ENCODE measurements around the gene PHF11.

PHF11 gene

GRCh38 chr13:49549289-49549688 lies 53.5 kb downstream of the PHF11 start:
- no peak overlapping the region for H3K14ac ChIP-seq (ENCODE audit: low read length)
- peak overlapping the region; percentile 44 for H3K9ac ChIP-seq (ENCODE audit: low read depth, low read length, poor library complexity)
- no peak overlapping the region for H3K23ac ChIP-seq (ENCODE audit: low read depth, low read length, poor library complexity)
- WGBS, 2 donors (ENCODE audit: extremely low coverage in 2 of 2, insufficient read length in 2 of 2, insufficient replicate concordance in 1 of 2), result no CpG with 5 or more reads among the region's 15 CpGs
- H3K27ac ChIP-seq (replicated peaks; ENCODE audit: low read length), result no peak overlapping the region
- peaks cover 1% of the 10 kb centered on the region for H3K79me1 ChIP-seq (ENCODE audit: low read depth, low read length)
- no peak overlapping the region for H2BK12ac ChIP-seq (ENCODE audit: low read length)
- H2BK120ac ChIP-seq (ENCODE audit: low read depth, low read length), result no peak overlapping the region
- no peak overlapping the region for H4K8ac ChIP-seq (ENCODE audit: low read depth, low read length)
- H3K9me3 ChIP-seq (replicated peaks in 1 of 2; ENCODE audit: control insufficient read depth in 2 of 2, insufficient read depth in 1 of 2, low read depth in 1 of 2, low read length in 2 of 2), result no peaks in the 10 kb centered on the region
- H3K4ac ChIP-seq (ENCODE audit: low read length), result no peak overlapping the region
- H3K18ac ChIP-seq (ENCODE audit: low read length), result no peak overlapping the region
- H3K4me1 ChIP-seq (ENCODE audit: control insufficient read depth in 2 of 2, insufficient read depth in 1 of 2, low read depth in 1 of 2, low read length in 2 of 2), result no peaks in the 10 kb centered on the region
- no peak overlapping the region for H3K4me2 ChIP-seq (ENCODE audit: insufficient read depth, low read length, poor library complexity, severe bottlenecking)
- no peak overlapping the region for H2BK5ac ChIP-seq (ENCODE audit: low read length)
- no peak overlapping the region for H3K4me3 ChIP-seq (ENCODE audit: low read length in 2 of 2)
- H3K27me3 ChIP-seq (ENCODE audit: control insufficient read depth in 3 of 3, insufficient read depth in 3 of 3, low read depth in 1 of 3, low read length in 3 of 3), result no peaks in the 10 kb centered on the region
- no peak overlapping the region for H2AK5ac ChIP-seq (ENCODE audit: low read depth, low read length)
- no peak overlapping the region for H4K91ac ChIP-seq (ENCODE audit: low read depth, low read length, poor library complexity)
- no peak overlapping the region for H2BK15ac ChIP-seq (ENCODE audit: low read length)
- no peak for DNase-seq (ENCODE audit: low spot score)
- peaks cover 5 to 85% of the 10 kb centered on the region in 2 donors for H3K36me3 ChIP-seq (replicated peaks in 1 of 2; ENCODE audit: control insufficient read depth in 2 of 2, insufficient read depth in 2 of 2, low read length in 2 of 2)
- no peak overlapping the region for H2AFZ ChIP-seq (ENCODE audit: low read length)

GRCh38 chr13:49550942-49551644 lies 55.3 kb downstream of the PHF11 start:
- Histone ChIP-seq H3K79me1 (ENCODE audit: low read depth, low read length) (peaks cover 1% of the 10 kb centered on the region), H3K4me1 (ENCODE audit: control insufficient read depth in 2 of 2, insufficient read depth in 1 of 2, low read depth in 1 of 2, low read length in 2 of 2) (no peaks in the 10 kb centered on the region), H4K91ac (ENCODE audit: low read depth, low read length, poor library complexity) (no peak overlapping the region), H3K23ac (ENCODE audit: low read depth, low read length, poor library complexity) (no peak overlapping the region), H2BK15ac (ENCODE audit: low read length) (no peak overlapping the region), H3K36me3 (replicated peaks in 1 of 2; ENCODE audit: control insufficient read depth in 2 of 2, insufficient read depth in 2 of 2, low read length in 2 of 2) (peaks cover 8 to 84% of the 10 kb centered on the region in 2 donors), H3K14ac (ENCODE audit: low read length) (no peak overlapping the region), H2BK12ac (ENCODE audit: low read length) (no peak overlapping the region), H2AK5ac (ENCODE audit: low read depth, low read length) (no peak overlapping the region), H2BK5ac (ENCODE audit: low read length) (no peak overlapping the region), H2BK120ac (ENCODE audit: low read depth, low read length) (no peak overlapping the region), H3K4ac (ENCODE audit: low read length) (no peak overlapping the region), H3K9ac (ENCODE audit: low read depth, low read length, poor library complexity) (no peak overlapping the region), H3K27ac (replicated peaks; ENCODE audit: low read length) (no peak overlapping the region), H4K8ac (ENCODE audit: low read depth, low read length) (no peak overlapping the region), H3K4me3 (ENCODE audit: low read length in 2 of 2) (peak overlapping the region in 1 of 2 donors; percentile 54), H3K4me2 (ENCODE audit: insufficient read depth, low read length, poor library complexity, severe bottlenecking) (no peak overlapping the region), H3K18ac (ENCODE audit: low read length) (no peak overlapping the region), H3K27me3 (ENCODE audit: control insufficient read depth in 3 of 3, insufficient read depth in 3 of 3, low read depth in 1 of 3, low read length in 3 of 3) (no peaks in the 10 kb centered on the region), H3K9me3 (replicated peaks in 1 of 2; ENCODE audit: control insufficient read depth in 2 of 2, insufficient read depth in 1 of 2, low read depth in 1 of 2, low read length in 2 of 2) (no peaks in the 10 kb centered on the region), H2AFZ (ENCODE audit: low read length) (no peak overlapping the region)
- DNase-seq (ENCODE audit: low spot score), result no peak
- WGBS, 2 donors (ENCODE audit: extremely low coverage in 2 of 2, insufficient read length in 2 of 2, insufficient replicate concordance in 1 of 2), result no CpG with 5 or more reads among the region's 10 CpGs

- no peaks in the 10 kb centered on the region for H3K27me3 ChIP-seq (ENCODE audit: control insufficient read depth in 3 of 3, insufficient read depth in 3 of 3, low read depth in 1 of 3, low read length in 3 of 3)
- H2BK5ac ChIP-seq (ENCODE audit: low read length), result no peak overlapping the region
- WGBS, 2 donors (ENCODE audit: extremely low coverage in 2 of 2, insufficient read length in 2 of 2, insufficient replicate concordance in 1 of 2), result no CpG with 5 or more reads among the region's 2 CpGs
These were observed 58.1 kb downstream of the PHF11 start for GRCh38 chr13:49553888-49554287.

DNA sequence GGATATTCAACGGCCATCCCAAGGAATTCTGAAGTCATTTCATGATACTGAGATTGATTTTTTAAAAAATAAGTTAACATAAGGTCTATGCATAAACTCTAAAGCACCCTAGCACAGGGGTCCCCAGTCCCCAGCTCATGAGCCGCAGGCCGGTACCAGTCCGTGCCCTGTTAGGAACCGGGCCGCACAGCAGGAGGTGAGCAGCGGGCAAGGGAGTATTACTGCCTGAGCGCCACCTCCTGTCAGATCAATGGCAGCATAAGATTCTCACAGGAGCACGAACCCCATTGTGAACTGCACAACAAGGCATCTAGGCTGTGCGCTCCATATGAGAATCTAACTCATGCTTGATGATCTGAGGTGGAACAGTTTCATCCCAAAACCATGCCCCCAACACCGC lies 58.6 kb downstream of the PHF11 start:
- Histone ChIP-seq H3K36me3 (replicated peaks in 1 of 2; ENCODE audit: control insufficient read depth in 2 of 2, insufficient read depth in 2 of 2, low read length in 2 of 2) (peaks cover 11 to 76% of the 10 kb centered on the region in 2 donors), H3K9ac (ENCODE audit: low read depth, low read length, poor library complexity) (no peak overlapping the region)
- no CpG with 5 or more reads among the region's 11 CpGs for WGBS, 2 donors (ENCODE audit: extremely low coverage in 2 of 2, insufficient read length in 2 of 2, insufficient replicate concordance in 1 of 2)

More at GRCh38 chr13:49553888-49554287, 58.1 kb downstream of the PHF11 start:
- no peak overlapping the region for H2AK5ac ChIP-seq (ENCODE audit: low read depth, low read length)
- H3K14ac ChIP-seq (ENCODE audit: low read length), result no peak overlapping the region
- H3K9me3 ChIP-seq (replicated peaks in 1 of 2; ENCODE audit: control insufficient read depth in 2 of 2, insufficient read depth in 1 of 2, low read depth in 1 of 2, low read length in 2 of 2), result no peaks in the 10 kb centered on the region
- DNase-seq (ENCODE audit: low spot score), result no peak
- H4K91ac ChIP-seq (ENCODE audit: low read depth, low read length, poor library complexity), result no peak overlapping the region
- H3K27ac ChIP-seq (replicated peaks; ENCODE audit: low read length), result no peak overlapping the region
- H3K4ac ChIP-seq (ENCODE audit: low read length), result no peak overlapping the region
- no peak overlapping the region for H3K4me3 ChIP-seq (ENCODE audit: low read length in 2 of 2)
- no peak overlapping the region for H3K18ac ChIP-seq (ENCODE audit: low read length)
- H4K8ac ChIP-seq (ENCODE audit: low read depth, low read length), result no peak overlapping the region
- no peak overlapping the region for H2AFZ ChIP-seq (ENCODE audit: low read length)
- H2BK15ac ChIP-seq (ENCODE audit: low read length), result no peak overlapping the region
- H2BK120ac ChIP-seq (ENCODE audit: low read depth, low read length), result no peak overlapping the region
- H2BK12ac ChIP-seq (ENCODE audit: low read length), result no peak overlapping the region
- H3K23ac ChIP-seq (ENCODE audit: low read depth, low read length, poor library complexity), result no peak overlapping the region
- H3K36me3 ChIP-seq (replicated peaks in 1 of 2; ENCODE audit: control insufficient read depth in 2 of 2, insufficient read depth in 2 of 2, low read length in 2 of 2), result peaks cover 12 to 77% of the 10 kb centered on the region in 2 donors
- H3K4me1 ChIP-seq (ENCODE audit: control insufficient read depth in 2 of 2, insufficient read depth in 1 of 2, low read depth in 1 of 2, low read length in 2 of 2), result no peaks in the 10 kb centered on the region
- H3K79me1 ChIP-seq (ENCODE audit: low read depth, low read length), result peaks cover 1% of the 10 kb centered on the region
- H3K4me2 ChIP-seq (ENCODE audit: insufficient read depth, low read length, poor library complexity, severe bottlenecking), result no peak overlapping the region
- H3K9ac ChIP-seq (ENCODE audit: low read depth, low read length, poor library complexity), result no peak overlapping the region

More for the DNA sequence above, 58.6 kb downstream of the PHF11 start:
- H3K27me3 ChIP-seq (ENCODE audit: control insufficient read depth in 3 of 3, insufficient read depth in 3 of 3, low read depth in 1 of 3, low read length in 3 of 3), result no peaks in the 10 kb centered on the region
- peaks cover 0 to 3% of the 10 kb centered on the region in 2 donors for H3K9me3 ChIP-seq (replicated peaks in 1 of 2; ENCODE audit: control insufficient read depth in 2 of 2, insufficient read depth in 1 of 2, low read depth in 1 of 2, low read length in 2 of 2)
- H4K8ac ChIP-seq (ENCODE audit: low read depth, low read length), result no peak overlapping the region
- H2BK120ac ChIP-seq (ENCODE audit: low read depth, low read length), result no peak overlapping the region
- H3K27ac ChIP-seq (replicated peaks; ENCODE audit: low read length), result no peak overlapping the region
- no peak overlapping the region for H2BK5ac ChIP-seq (ENCODE audit: low read length)
- H3K4me3 ChIP-seq (ENCODE audit: low read length in 2 of 2), result no peak overlapping the region
- no peak overlapping the region for H3K18ac ChIP-seq (ENCODE audit: low read length)
- H4K91ac ChIP-seq (ENCODE audit: low read depth, low read length, poor library complexity), result no peak overlapping the region
- H2BK12ac ChIP-seq (ENCODE audit: low read length), result no peak overlapping the region
- H2BK15ac ChIP-seq (ENCODE audit: low read length), result no peak overlapping the region
- H2AK5ac ChIP-seq (ENCODE audit: low read depth, low read length), result no peak overlapping the region
- peaks cover 1% of the 10 kb centered on the region for H3K79me1 ChIP-seq (ENCODE audit: low read depth, low read length)
- H3K4me1 ChIP-seq (ENCODE audit: control insufficient read depth in 2 of 2, insufficient read depth in 1 of 2, low read depth in 1 of 2, low read length in 2 of 2), result no peaks in the 10 kb centered on the region
- no peak overlapping the region for H3K23ac ChIP-seq (ENCODE audit: low read depth, low read length, poor library complexity)
- no peak overlapping the region for H2AFZ ChIP-seq (ENCODE audit: low read length)
- DNase-seq (ENCODE audit: low spot score), result no peak
- no peak overlapping the region for H3K14ac ChIP-seq (ENCODE audit: low read length)
- H3K4ac ChIP-seq (ENCODE audit: low read length), result no peak overlapping the region
- no peak overlapping the region for H3K4me2 ChIP-seq (ENCODE audit: insufficient read depth, low read length, poor library complexity, severe bottlenecking)
